OCI-LY3 (cell line): ENCODE measurements around the gene KLHL2.

Source experiments
- CTCF ChIP-seq: fragments of 200-600, 300-600 bp; sonication (generic); IDR thresholded peaks from 2 replicates; pipeline ENCODE4 v1.5.1; 2014; ENCODE audit warnings: antibody characterized with exemption, low read length, low read depth
- EZH2phosphoT487 ChIP-seq: fragments of 200-600 bp; shearing (Covaris generic); IDR thresholded peaks from 2 replicates; pipeline ENCODE4 v1.6.1; 2018; ENCODE audit warnings: antibody characterized with exemption, mixed run types, low read depth

GRCh38 chr4:165208741-165209388 is 1.5 kb downstream of the KLHL2 start:
- TF ChIP-seq CTCF = no peak
- no peak for TF ChIP-seq EZH2phosphoT487
